Karpas-422 (cell line): Measurements from ENCODE around the gene SFT2D2. TPM values are rescaled to one million over a fixed set of nuclear protein-coding genes. Genes with fewer than 3 reads are reported as not detected.
A peak's percentile ranks its signal among the peaks of the same experiment; 100 is the strongest.

Experiments
- DNase-seq: peaks from one replicate; pipeline ENCODE4 v3.0.0-alpha.2; 2015
- H2AFZ ChIP-seq: fragments of 200-600 bp; sonication (generic); 2 replicates; pipeline ENCODE4 v1.6.1; 2014; ENCODE audit warnings: antibody characterized with exemption, low read length, mixed read lengths
- H3K27ac ChIP-seq: fragments of 200-600 bp; sonication (generic); 2 replicates; pipeline ENCODE4 v1.5.1; 2014; ENCODE audit warnings: mild to moderate bottlenecking, low read length, moderate library complexity
- H3K27me3 ChIP-seq: fragments of 200-600 bp; sonication (generic); 2 replicates; pipeline ENCODE4 v1.6.1; 2014; ENCODE audit warnings: low read length, mixed read lengths
- H3K36me3 ChIP-seq: fragments of 200-600 bp; sonication (generic); 2 replicates; pipeline ENCODE4 v1.6.1; 2014; ENCODE audit warnings: low read length, mixed read lengths; ENCODE audit not compliant: insufficient read depth
- H3K4me1 ChIP-seq: fragments of 200-600 bp; sonication (generic); 2 replicates; pipeline ENCODE4 v1.6.1; 2014; ENCODE audit warnings: mild to moderate bottlenecking, low read length, mixed read lengths
- H3K4me2 ChIP-seq: fragments of 200-600 bp; sonication (generic); 2 replicates; pipeline ENCODE4 v1.6.1; 2014; ENCODE audit warnings: low read length, low read depth, mild to moderate bottlenecking; ENCODE audit not compliant: poor library complexity, severe bottlenecking
- H3K4me3 ChIP-seq: fragments of 200-600 bp; sonication (generic); 2 replicates; pipeline ENCODE4 v1.5.1; 2014; ENCODE audit warnings: mild to moderate bottlenecking, antibody characterized with exemption, low read length, mixed read lengths
- H3K79me2 ChIP-seq: fragments of 200-600 bp; sonication (generic); 2 replicates; pipeline ENCODE4 v1.6.1; 2014; ENCODE audit warnings: mild to moderate bottlenecking, low read length, mixed read lengths
- H3K9ac ChIP-seq: fragments of 200-600 bp; sonication (generic); 2 replicates; pipeline ENCODE4 v1.6.0; 2014; ENCODE audit warnings: low read length
- H3K9me2 ChIP-seq: fragments of 200-600 bp; sonication (generic), shearing (Covaris generic); replicated peaks from 2 replicates; pipeline ENCODE4 v1.6.0; 2014; ENCODE audit warnings: mild to moderate bottlenecking, low read length, moderate library complexity; ENCODE audit not compliant: insufficient read depth
- H3K9me3 ChIP-seq: fragments of 300-700, 200-600 bp; sonication (generic); 2 replicates; pipeline ENCODE4 v1.6.1; 2014; ENCODE audit warnings: low read length, mixed read lengths
- H4K20me1 ChIP-seq: fragments of 200-600 bp; sonication (generic); 2 replicates; pipeline ENCODE4 v1.6.1; 2014; ENCODE audit warnings: mild to moderate bottlenecking, antibody characterized with exemption, low read length, low read depth; ENCODE audit not compliant: insufficient read depth
- total RNA-seq: library from RNA; depleted of rRNA; stranded (reverse); fragments of >200 nt; shearing (Covaris generic); gene quantifications from 2 replicates; pipeline ENCODE4 v1.2.3, GENCODE V29; 2014; ENCODE audit warnings: low replicate concordance

Gene SFT2D2
- total RNA-seq, 1 experiment from 2014 or later = 41.1 TPM

DNA sequence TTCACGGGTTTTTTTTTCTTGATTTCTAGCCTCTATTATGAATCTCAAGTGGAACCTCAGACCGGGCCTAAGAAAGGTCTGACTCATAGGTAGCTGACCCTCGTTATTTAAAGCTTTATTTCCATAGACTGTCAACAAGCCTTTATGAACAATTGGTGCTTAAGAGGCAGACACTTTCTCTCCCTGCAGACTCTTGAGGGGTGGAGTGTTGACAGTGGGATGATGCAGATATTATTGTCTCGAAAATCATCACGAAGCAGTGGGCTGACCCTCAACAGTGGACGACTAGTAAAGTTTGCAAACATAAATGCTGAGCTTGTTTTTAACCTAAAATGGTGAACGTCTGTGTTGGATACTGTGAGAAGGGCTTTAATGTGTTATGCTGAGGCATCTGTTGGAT, 1.8 kb downstream of the SFT2D2 start:
- H3K9me2 ChIP-seq = no peaks in the 10 kb centered on the region
- peaks cover 9% of the 10 kb centered on the region; the same call in 1 of the 2 replicates for H4K20me1 ChIP-seq
- peaks cover 26% of the 10 kb centered on the region for H3K36me3 ChIP-seq
- no peaks in the 10 kb centered on the region for H3K9me3 ChIP-seq
- peaks cover 67% of the 10 kb centered on the region for H3K79me2 ChIP-seq
- peak overlapping the region; percentile 97 for H3K9ac ChIP-seq
- DNase-seq = no peak
- peak overlapping the region; percentile 97 for H3K4me3 ChIP-seq
- no peaks in the 10 kb centered on the region; the same call in 1 of the 2 replicates for H3K27me3 ChIP-seq
- peaks cover 38% of the 10 kb centered on the region for H3K4me1 ChIP-seq
- H2AFZ ChIP-seq = no peak overlapping the region
- peak overlapping the region; percentile 74 for H3K4me2 ChIP-seq
- peak overlapping the region; percentile 60 for H3K27ac ChIP-seq

GRCh38 chr1:168229893-168230292, 4.1 kb downstream of the SFT2D2 start:
- Histone ChIP-seq H3K79me2 (peaks cover 71% of the 10 kb centered on the region), H3K4me2 (no peak overlapping the region), H4K20me1 (peaks cover 9% of the 10 kb centered on the region; the same call in 1 of the 2 replicates), H3K27ac (no peak overlapping the region), H3K9me3 (no peaks in the 10 kb centered on the region), H3K9ac (no peak overlapping the region), H3K27me3 (no peaks in the 10 kb centered on the region), H3K4me1 (peaks cover 28% of the 10 kb centered on the region), H2AFZ (no peak overlapping the region), H3K9me2 (no peaks in the 10 kb centered on the region), H3K36me3 (peaks cover 29% of the 10 kb centered on the region), H3K4me3 (no peak overlapping the region)
- DNase-seq = no peak

- Histone ChIP-seq H3K4me3 (no peak overlapping the region), H3K79me2 (peaks cover 79% of the 10 kb centered on the region), H3K4me2 (no peak overlapping the region), H3K36me3 (peaks cover 33% of the 10 kb centered on the region), H3K9ac (no peak overlapping the region), H4K20me1 (peaks cover 9% of the 10 kb centered on the region; the same call in 1 of the 2 replicates), H2AFZ (no peak overlapping the region), H3K27me3 (no peaks in the 10 kb centered on the region), H3K9me3 (no peaks in the 10 kb centered on the region), H3K27ac (no peak overlapping the region), H3K9me2 (no peaks in the 10 kb centered on the region), H3K4me1 (peaks cover 21% of the 10 kb centered on the region)
- no peak for DNase-seq
Observed at GRCh38 chr1:168230709-168231108, 4.9 kb downstream of the SFT2D2 start.

DNA sequence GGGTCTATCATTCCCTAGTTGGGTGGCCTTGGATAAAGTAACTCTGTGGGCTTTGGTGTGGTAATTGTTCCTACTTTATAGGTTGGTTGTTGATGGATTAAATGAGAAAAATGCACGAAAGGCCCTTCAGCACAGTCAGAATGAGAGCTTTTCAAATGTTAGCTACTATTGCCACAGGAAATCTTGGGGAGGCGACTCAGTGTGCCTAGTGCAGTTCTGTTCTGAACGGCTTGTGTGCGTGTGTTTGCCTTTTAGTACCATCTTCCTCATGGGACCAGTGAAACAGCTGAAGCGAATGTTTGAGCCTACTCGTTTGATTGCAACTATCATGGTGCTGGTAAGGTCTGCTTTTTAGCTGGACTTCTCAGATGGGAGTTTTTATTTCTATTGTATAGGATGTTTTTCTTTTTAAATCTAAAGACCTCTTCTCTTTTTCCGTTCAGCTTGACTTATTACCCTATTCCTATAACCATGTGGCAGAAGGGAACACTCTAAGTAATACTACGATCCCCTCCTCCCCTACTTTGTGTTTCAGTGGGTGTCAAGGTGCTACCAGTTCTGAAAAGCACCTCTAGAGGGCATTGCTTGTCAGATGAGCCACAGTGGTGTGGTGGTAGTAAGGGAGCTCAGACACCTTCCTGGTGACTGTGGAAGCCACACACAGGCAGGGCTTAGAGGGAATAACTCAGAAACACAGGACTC, 9.2 kb downstream of the SFT2D2 start:
- Histone ChIP-seq H3K9me2 (no peaks in the 10 kb centered on the region), H3K36me3 (peaks cover 48% of the 10 kb centered on the region), H3K79me2 (peaks cover 50% of the 10 kb centered on the region), H3K4me2 (no peak overlapping the region), H3K4me3 (no peak overlapping the region), H3K9ac (no peak overlapping the region), H3K4me1 (no peaks in the 10 kb centered on the region), H3K9me3 (no peaks in the 10 kb centered on the region), H2AFZ (no peak overlapping the region), H4K20me1 (no peaks in the 10 kb centered on the region; the same call in 1 of the 2 replicates), H3K27ac (no peak overlapping the region), H3K27me3 (no peaks in the 10 kb centered on the region)
- peak; percentile 82 for DNase-seq

GRCh38 chr1:168235548-168235885, 9.7 kb downstream of the SFT2D2 start:
- no peak overlapping the region for H2AFZ ChIP-seq
- no peak overlapping the region for H3K4me3 ChIP-seq
- no peaks in the 10 kb centered on the region; the same call in 1 of the 2 replicates for H4K20me1 ChIP-seq
- H3K27ac ChIP-seq = no peak overlapping the region
- peaks cover 47% of the 10 kb centered on the region for H3K36me3 ChIP-seq
- no peaks in the 10 kb centered on the region for H3K4me1 ChIP-seq
- H3K9ac ChIP-seq = no peak overlapping the region
- no peak overlapping the region for H3K4me2 ChIP-seq
- no peaks in the 10 kb centered on the region for H3K9me2 ChIP-seq
- H3K79me2 ChIP-seq = peaks cover 45% of the 10 kb centered on the region
- no peaks in the 10 kb centered on the region for H3K9me3 ChIP-seq
- H3K27me3 ChIP-seq = no peaks in the 10 kb centered on the region
- no peak for DNase-seq

DNA sequence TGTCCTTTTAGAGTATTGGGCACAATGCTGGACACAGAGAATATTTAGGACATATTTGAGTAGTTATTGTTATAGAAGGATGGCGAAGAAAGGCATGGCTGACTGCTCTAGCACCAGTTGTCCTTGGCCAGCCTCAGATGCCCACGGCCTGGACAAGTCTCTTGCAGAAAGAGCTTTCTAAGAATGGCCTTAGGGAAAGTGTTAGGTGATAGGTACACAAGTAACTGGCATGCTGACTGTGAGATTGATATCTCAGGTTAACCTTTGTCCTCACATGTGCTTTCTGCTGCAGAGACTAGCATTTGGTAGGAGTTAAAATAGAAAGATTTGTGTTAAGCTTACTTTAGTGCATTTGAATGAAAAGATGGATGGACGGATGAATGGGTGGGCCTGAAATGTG, 10.1 kb downstream of the SFT2D2 start:
- Histone ChIP-seq H3K9me2 (no peaks in the 10 kb centered on the region), H3K79me2 (peaks cover 41% of the 10 kb centered on the region), H3K27me3 (no peaks in the 10 kb centered on the region), H3K27ac (no peak overlapping the region), H3K4me1 (no peaks in the 10 kb centered on the region), H2AFZ (no peak overlapping the region), H3K4me2 (no peak overlapping the region), H3K9ac (no peak overlapping the region), H3K4me3 (no peak overlapping the region), H3K9me3 (no peaks in the 10 kb centered on the region), H3K36me3 (peaks cover 47% of the 10 kb centered on the region), H4K20me1 (no peaks in the 10 kb centered on the region; the same call in 1 of the 2 replicates)
- DNase-seq = peak; percentile 21

GRCh38 chr1:168236836-168237611, 11.2 kb downstream of the SFT2D2 start:
- H3K27me3 ChIP-seq = no peaks in the 10 kb centered on the region
- no peaks in the 10 kb centered on the region for H3K9me2 ChIP-seq
- H3K4me1 ChIP-seq = no peaks in the 10 kb centered on the region
- no peaks in the 10 kb centered on the region for H3K9me3 ChIP-seq
- H3K36me3 ChIP-seq = peaks cover 45% of the 10 kb centered on the region
- H2AFZ ChIP-seq = no peak overlapping the region
- H4K20me1 ChIP-seq = no peaks in the 10 kb centered on the region; the same call in 1 of the 2 replicates
- peaks cover 31% of the 10 kb centered on the region for H3K79me2 ChIP-seq
- DNase-seq = no peak
- H3K27ac ChIP-seq = no peak overlapping the region
- H3K4me3 ChIP-seq = no peak overlapping the region
- no peak overlapping the region for H3K9ac ChIP-seq
- no peak overlapping the region for H3K4me2 ChIP-seq

- Histone ChIP-seq H3K4me1 (no peaks in the 10 kb centered on the region), H3K27ac (no peak overlapping the region), H2AFZ (no peak overlapping the region), H3K9me3 (no peaks in the 10 kb centered on the region), H3K4me3 (no peak overlapping the region), H3K79me2 (peaks cover 40% of the 10 kb centered on the region), H4K20me1 (no peaks in the 10 kb centered on the region), H3K4me2 (no peak overlapping the region), H3K27me3 (no peaks in the 10 kb centered on the region), H3K9me2 (no peaks in the 10 kb centered on the region), H3K36me3 (peaks cover 27% of the 10 kb centered on the region; the same call in 1 of the 2 replicates), H3K9ac (no peak overlapping the region)
- no peak for DNase-seq
Observed at GRCh38 chr1:168243198-168243597, 17.4 kb downstream of the SFT2D2 start.
